CD4-positive, alpha-beta T cell treated with Interferon gamma for 1 hour (primary cell): Measurements from ENCODE around the gene LRMDA.
"Not testable (repeated sequence)": the region's sequence is repeated elsewhere in the genome, so short reads cannot be mapped to it uniquely, and the experiment has no call there.

Experiments used
- DNase-seq: peaks from one replicate; pipeline ENCODE4 v3.0.0-alpha.2; 2020

Gene LRMDA

GRCh38 chr10:76497666-76498065 is 1066.2 kb downstream of the LRMDA start:
- no peak for DNase-seq

- no peak for DNase-seq
Observed at GRCh38 chr10:76504823-76505222, 1073.4 kb downstream of the LRMDA start.

DNA sequence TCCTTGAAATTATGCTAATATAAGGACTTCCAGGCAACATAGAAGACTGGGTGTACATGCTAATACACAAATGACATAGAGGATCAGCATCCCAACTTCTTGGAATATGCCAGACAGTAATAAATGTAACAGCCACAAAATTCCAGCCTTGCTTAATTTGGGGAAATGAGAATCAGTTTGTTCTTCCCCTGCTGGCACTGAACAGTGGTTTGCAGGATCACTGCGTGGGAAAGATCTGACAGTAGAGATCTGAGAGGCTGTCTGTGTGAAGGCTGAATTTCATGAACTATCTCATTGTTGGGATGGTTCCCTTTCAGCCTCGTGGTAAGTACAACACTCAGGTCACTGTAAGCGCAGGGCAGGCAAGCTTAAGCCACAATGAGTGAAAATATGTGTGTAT is 1078.0 kb downstream of the LRMDA start:
- no peak for DNase-seq

DNA sequence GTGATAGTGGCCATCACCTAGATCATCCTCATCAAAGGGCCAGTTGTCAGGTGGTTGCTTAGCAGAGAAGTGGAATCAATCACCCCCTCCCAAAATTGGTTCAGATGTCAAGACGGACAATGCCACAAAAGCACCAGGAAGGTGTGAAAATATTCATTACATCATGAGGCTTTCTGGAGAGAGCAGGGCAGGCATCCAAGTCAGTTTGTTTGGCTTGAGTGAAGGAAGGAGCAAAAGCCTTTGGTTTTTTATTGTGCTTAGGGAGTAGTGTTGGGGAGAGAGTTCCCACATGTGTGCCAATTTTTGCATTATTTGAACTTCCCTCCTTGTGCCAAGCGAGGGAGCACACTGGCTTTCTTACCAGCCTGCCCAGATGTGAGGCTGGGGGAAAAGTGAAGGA is 1082.9 kb downstream of the LRMDA start:
- no peak for DNase-seq

DNA sequence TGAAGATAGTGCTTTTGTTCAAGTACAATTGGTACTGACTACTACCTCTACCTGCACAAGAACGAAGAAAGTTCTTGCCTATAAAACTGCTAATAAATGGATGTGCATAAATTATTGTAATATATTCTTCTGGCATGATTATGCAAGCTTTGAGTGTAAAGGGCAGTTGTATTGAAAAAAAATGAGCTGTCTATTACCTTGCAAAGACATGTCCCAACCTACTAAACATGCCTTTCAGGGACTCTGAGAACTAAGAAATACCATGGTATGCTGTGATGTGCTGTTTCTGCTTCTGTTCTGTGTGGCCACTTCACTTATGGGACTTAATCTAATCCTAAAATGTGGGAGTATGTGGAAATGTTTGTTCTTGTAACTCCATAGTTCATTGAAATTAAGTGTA is 1083.4 kb downstream of the LRMDA start:
- DNase-seq = no peak

DNA sequence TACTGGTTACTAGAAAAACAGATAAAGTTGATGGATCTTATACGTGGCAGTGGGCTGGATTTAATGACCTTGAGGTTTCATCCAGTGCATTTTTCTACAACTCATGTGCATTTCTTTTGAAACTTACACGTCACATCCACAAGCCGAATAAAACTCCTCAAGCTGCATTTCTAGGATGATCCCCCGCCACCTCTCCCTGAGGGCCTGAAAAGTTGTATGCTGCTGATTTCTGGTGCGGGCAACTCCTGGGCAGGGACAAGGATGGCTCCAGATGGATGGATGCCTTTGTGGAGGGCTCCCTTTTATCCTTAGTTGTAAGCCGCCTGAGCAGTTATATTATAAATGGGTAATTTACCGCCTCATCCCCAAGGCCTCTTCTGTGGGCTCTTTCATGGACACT is 1091.1 kb downstream of the LRMDA start:
- DNase-seq = no peak

DNA sequence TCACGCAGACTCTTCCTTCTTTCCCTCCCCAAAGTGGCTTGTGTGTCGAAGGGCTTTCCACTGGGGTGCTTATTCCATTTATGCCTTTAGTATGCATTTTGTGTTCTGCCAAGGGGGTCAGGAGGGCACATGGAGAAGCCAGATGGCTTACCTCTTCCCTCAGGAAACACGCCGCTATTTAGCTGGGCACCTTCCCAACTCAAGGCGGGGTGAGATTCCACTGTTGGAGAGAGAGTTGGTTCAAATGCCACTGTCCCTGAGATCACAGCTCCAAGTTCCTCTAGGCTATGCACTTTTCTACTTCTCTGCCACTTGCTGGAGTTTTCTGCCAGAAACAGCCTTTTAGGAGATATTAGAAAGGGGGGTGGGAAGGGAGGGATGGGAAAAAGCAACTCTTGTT is 1091.8 kb downstream of the LRMDA start:
- no peak for DNase-seq

DNA sequence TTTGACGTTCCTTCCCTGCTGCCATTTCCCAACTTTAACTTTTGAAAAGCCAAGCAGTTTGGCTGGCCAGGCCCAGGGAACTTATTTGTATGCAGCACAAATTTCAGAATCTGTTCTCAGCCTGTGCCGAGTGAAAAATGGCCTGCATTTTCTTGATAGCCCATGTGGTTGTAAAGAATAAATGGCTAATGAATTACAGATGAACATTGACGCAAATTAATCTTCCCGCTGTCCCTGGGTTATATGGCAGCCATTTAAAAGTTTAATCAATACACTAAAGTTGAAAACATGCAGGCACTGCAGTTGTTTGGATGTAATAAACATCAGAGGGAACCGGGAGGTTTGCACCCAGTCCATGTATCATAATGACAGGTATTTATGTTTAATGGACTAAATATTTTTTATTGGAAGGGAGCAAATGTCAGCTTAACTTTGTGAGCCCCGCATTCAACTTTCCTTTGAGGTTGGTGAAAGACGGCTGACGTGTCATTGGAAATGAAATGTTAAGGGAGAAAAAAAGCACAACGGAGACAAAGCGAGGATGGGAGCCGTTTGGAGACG is 1092.4 kb downstream of the LRMDA start:
- no peak for DNase-seq

- DNase-seq = not testable (repeated sequence)
Observed at GRCh38 chr10:76526833-76527232, 1095.4 kb downstream of the LRMDA start.

- no peak for DNase-seq
Observed at GRCh38 chr10:76540331-76540730, 1108.9 kb downstream of the LRMDA start.

DNA sequence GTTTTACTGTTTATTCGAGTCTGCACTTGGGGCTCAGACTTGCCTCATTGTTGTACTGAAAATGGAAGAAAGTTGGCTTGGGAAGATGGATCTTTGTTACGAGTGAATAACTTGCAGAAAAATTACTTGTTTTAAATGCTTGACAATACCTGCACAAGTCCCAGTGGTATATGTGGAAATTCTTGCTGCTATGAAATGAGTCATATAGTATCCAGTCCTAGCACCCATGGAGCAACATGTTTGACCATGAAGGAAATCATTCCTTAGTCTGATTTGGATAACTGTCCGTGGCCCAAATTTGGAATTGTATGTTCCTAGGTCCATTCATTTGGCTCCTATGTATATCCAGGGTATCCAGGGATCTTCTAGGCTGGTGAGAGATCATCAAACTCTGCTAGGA is 1109.4 kb downstream of the LRMDA start:
- DNase-seq = no peak

DNA sequence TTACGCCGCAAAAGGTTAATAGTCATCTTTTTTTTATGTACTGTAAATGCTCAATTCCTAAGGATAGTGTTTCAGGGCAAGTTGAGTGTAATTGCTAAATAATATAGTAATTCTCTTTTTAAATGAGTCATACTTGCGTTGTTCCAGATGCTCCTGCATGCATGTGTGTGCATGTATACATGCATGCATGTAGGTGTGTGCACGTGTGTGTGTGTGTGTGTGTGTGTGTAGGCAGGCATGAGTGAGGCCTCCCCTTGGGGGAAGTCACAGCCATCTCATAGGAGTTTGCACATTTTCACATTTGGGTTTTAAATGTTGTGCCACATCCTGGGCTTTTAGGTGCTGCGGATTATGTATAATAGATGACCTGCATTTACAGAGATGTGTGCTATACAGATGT is 1110.4 kb downstream of the LRMDA start:
- DNase-seq = no peak

- no peak for DNase-seq
Observed at GRCh38 chr10:76542307-76542930, 1111.0 kb downstream of the LRMDA start.

- no peak for DNase-seq
Observed at GRCh38 chr10:76543655-76544054, 1112.2 kb downstream of the LRMDA start.

- DNase-seq = no peak
Observed at GRCh38 chr10:76544789-76545188, 1113.4 kb downstream of the LRMDA start.

DNA sequence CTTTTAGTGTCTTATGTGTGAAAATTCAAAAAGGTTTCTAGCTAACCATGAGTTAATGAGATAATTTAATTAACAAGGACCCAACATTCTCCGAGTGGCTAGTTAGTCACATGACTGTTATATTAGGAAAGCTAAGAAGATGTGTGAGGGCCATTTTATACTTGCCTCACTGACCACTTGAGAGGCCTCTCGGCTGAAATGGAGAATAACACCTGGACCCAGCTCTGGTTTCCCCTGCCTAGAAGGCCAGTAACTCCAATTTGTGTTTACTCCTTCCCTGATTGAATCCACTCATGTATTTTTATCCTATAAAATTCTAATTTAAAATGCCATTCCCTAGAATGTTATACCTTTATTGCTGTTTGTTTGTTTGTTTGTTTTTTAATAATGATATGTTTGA is 1115.0 kb downstream of the LRMDA start:
- no peak for DNase-seq

DNA sequence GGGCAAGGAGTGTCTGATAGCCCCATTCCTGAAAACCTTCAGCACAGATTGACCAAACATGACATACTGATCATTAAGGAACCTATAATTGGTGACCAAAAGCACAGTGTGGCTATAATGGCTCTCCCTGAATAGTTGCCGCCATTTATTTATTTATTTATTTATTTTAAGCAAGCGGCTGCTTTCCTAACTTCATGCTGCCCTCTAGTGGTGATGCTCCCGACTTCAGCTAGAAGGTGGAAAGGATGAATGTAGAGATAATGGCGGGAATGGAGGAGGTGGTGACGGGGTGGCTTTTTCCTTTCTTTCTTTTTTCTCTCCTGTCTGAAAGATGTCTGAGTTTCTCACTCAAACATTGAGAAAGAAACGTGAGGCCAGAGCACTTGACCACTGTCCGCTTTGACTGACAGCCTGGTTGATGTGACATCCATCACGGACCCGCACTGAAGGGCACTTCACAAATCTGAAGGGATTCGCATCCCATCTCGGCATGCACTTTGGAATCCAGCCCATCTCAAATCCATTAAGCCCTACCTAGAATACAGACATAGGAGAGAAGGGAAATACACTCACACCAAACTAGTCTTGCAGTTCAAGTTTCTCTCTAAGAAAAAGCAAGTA is 1116.0 kb downstream of the LRMDA start:
- DNase-seq = peak; percentile 17

DNA sequence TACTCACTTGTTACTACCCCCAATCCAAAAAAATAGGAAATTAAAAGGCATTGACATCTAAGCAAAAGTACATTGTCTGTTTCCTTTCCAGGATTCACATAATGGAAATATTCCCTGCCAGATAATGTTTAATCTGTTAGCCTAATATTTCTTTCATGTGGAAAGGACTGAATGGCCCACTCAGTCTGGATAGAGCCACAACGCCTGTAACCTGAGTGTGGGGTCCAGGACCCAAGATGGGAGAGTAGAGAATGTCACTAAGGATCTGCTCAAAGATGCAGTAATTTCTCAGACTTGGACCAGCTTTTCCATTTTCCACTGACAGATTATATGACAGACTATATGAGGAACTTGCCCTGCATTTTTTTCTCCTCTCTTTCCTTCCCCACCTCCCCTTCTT is 1117.3 kb downstream of the LRMDA start:
- DNase-seq = no peak

DNA sequence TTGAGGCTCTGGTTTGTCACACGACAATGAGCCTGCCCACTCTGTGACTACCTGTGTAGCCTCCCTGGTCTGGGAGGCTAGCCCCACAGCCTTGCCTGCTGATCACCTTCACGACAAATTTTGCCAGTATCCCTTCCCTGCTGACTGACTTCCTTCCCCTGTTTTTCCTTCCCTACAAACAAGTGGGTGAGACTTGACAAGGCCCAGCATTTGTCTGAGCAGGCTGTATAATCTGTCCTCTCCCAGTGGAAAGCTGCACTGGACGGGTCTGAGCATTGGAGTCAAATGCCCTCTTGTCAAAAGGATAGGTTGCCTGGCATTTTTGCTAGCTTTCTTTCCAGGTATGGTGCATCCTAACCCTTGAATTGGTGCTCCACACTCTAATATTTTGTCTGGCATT is 1117.7 kb downstream of the LRMDA start:
- no peak for DNase-seq

GRCh38 chr10:76550806-76551205 is 1119.4 kb downstream of the LRMDA start:
- DNase-seq = no peak

DNA sequence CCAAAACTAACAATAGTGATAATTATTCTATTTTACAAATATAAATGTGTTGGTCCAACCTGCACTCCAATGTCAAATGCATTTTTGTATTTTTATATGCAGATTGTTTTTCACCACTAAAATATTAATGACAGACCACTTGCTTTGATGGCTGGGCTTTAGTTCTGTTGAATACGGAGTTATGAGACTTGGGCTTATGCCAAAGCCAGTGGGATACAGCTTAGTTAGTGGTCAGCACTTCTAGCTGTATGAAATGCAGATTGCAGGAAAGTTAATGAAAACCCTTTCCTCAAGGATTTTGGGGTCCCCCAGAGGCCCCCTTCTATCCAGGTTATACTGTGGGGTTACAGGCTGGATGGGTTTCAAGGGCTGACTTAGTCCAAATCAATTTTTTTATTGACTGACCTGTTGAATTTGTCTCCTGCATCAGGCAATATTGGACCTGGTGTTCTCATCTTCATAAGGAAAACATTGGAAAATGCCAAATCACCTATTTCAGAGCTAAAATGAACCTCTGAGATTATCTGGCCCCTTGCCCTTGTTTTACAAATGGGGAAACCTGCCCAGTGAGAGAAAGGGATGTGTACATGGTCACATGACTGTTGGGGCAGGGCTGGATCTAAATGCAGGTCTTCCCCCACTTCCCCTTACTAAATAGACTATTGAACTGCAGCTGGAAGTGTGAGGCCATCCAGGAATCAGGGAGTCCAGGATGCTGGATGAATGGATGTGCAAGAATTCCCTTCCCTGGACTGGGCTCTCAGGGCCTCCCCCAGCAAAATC is 1120.9 kb downstream of the LRMDA start:
- no peak for DNase-seq

- no peak for DNase-seq
Observed at GRCh38 chr10:76553263-76554032, 1122.0 kb downstream of the LRMDA start.

GRCh38 chr10:76554033-76554408 is 1122.6 kb downstream of the LRMDA start:
- DNase-seq = no peak
